Activated CD4-positive, alpha-beta T cell treated with anti-CD3 and anti-CD28 coated beads, Interleukin-2, amount 10 ng/mL, durations not matched to agents 24 days and 14 days (primary cell): ENCODE measurements around the gene TAF4B. TPM values are rescaled to one million over a fixed set of nuclear protein-coding genes. Genes with fewer than 3 reads are reported as not detected.

Experiments used
- DNase-seq: peaks from one replicate; pipeline ENCODE4 v3.0.0; 2022
- H3K27ac Mint-ChIP-seq: one replicate; pipeline ENCODE4 v1.8.0; 2022; ENCODE audit warnings: mild to moderate bottlenecking, mixed read lengths
- H3K27me3 Mint-ChIP-seq: one replicate; pipeline ENCODE4 v1.8.0; 2022; ENCODE audit warnings: mixed read lengths
- H3K36me3 Mint-ChIP-seq: one replicate; pipeline ENCODE4 v1.8.0; 2022; ENCODE audit warnings: low read depth, mild to moderate bottlenecking, mixed read lengths
- H3K4me1 Mint-ChIP-seq: one replicate; pipeline ENCODE4 v1.8.0; 2021; ENCODE audit warnings: mixed read lengths
- H3K4me3 Mint-ChIP-seq: one replicate; pipeline ENCODE4 v1.8.0; 2022; ENCODE audit warnings: mild to moderate bottlenecking, moderate library complexity, mixed read lengths
- H3K9me3 Mint-ChIP-seq: one replicate; pipeline ENCODE4 v1.8.0; 2021; ENCODE audit warnings: mixed read lengths
- intact Hi-C: fragments of 100-400 bp; cut with micrococcal nuclease; formaldehyde crosslinking; loops from one replicate; pipeline ENCODE4 v1.15.1; 2023
- total RNA-seq: library from RNA; stranded (reverse); gene quantifications from 2 replicates; pipeline ENCODE4 v1.2.3, GENCODE V29; 2022

TAF4B gene
- total RNA-seq, 1 donor from 2014 or later = 17.5 TPM

DNA sequence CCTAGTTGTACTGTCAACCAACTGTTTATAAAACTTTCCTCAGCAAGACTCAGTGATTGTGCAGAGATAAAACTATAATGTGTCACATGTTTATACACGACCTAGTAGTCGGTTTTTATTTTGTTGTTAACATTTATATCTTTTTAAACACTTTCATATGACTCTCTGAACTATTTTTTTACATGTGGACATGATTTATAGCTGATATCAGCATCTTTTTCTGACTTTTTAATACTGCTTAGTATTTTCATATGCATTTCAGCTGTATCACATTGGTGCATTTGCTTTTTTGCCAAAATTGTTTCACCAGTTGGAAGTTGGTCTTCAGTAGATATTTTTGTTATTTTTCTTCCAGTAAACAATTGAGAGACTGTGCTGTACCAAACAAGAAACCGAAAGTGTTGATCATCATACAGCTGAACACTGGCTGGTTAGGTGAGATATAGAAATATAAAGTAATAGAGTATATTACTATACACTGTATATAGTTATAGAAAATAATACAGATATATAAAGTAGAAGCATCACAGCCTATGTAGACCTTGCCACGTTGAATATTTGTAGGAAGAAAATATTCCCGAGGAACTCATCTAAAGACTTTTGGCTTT, 167.9 kb downstream of the TAF4B start:
- peaks cover 10% of the 10 kb centered on the region for H3K36me3 Mint-ChIP-seq
- H3K27me3 Mint-ChIP-seq = no peaks in the 10 kb centered on the region
- intact Hi-C loops = no loop called here
- H3K9me3 Mint-ChIP-seq = no peaks in the 10 kb centered on the region
- no peaks in the 10 kb centered on the region for H3K4me1 Mint-ChIP-seq
- DNase-seq = no peak
- no peak overlapping the region for H3K4me3 Mint-ChIP-seq
- H3K27ac Mint-ChIP-seq = no peak overlapping the region

DNA sequence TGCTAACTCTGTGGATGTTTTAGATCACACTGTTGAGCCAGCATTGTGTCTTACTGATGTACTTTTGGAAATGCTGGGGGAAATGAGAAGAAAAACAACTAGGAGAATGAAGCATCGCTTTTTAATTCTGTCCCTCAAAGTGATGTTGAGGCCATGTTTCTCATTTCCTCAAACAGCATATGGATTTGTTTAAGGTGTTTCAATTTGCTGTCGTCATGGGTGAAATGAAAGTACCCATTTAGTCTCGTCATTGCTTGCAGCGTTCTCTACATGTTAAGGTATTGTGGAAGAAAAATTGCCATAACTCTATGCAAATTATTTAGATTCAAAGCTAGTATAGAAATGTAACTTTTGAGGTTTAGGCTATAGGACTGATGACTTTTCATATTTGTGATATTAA, 170.8 kb downstream of the TAF4B start:
- Mint-ChIP-seq H3K4me1 (no peaks in the 10 kb centered on the region), H3K4me3 (no peak overlapping the region), H3K9me3 (no peaks in the 10 kb centered on the region), H3K27ac (no peak overlapping the region), H3K36me3 (no peaks in the 10 kb centered on the region), H3K27me3 (no peaks in the 10 kb centered on the region)
- DNase-seq = no peak
- intact Hi-C loops = no loop called here

DNA sequence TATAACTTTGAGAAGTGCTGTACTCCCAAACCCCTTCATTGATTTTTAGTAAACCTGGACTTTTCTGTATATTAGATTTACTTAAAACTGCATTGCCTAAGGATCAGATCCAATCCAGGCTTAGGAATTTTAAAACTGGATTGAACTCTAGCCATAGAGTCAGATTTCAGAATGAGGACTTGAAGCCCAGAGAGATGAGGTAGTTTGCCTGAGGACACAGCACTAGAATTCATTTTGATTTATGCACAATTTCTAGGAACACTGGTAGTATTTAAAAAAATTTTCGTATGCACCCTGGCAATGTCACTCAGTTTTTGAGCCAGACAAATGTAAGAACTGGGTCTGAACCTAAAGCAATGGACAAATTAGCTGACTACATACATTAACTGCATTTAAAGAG, 177.2 kb downstream of the TAF4B start:
- H3K4me1 Mint-ChIP-seq = no peaks in the 10 kb centered on the region
- H3K27me3 Mint-ChIP-seq = no peaks in the 10 kb centered on the region
- intact Hi-C loops = loop anchor here (10.0 kb wide), 1 partner anchor 241 kb away; no protein-coding TSS in a partner anchor

DNA sequence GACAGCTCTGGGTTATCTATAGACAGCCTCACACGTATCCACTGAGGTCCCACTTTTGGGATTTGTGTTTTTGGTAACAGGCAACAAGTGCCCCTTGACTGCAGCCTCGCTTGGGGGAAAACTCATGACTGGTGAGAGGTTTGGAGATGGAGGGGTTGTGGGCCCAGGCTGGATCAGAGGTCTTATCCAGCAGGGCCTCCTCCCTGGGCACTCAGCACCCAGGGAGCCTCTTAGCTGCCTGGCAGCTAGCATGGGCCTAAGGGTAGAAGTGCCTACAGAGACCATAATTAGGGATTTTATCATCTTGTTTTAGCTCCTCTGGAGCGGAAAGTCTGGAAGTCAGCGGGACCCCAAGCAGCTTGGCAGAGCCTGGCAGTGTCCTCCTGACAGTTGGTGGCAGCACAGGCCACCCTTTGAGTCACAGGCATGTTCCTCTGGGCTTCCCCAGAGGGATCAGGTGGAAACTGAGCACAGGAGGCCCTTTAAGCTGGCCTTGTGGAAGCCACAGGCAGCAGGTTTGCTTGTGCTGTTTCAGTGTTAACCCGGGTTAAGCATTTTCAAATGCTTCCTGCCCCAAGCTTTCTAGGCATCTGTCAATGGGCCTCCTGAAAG, 179.1 kb downstream of the TAF4B start:
- Mint-ChIP-seq H3K4me1 (no peaks in the 10 kb centered on the region), H3K9me3 (no peaks in the 10 kb centered on the region), H3K36me3 (no peaks in the 10 kb centered on the region), H3K4me3 (no peak overlapping the region), H3K27ac (no peak overlapping the region), H3K27me3 (no peaks in the 10 kb centered on the region)
- DNase-seq = no peak
- intact Hi-C loops = loop anchor here (10.0 kb wide), 1 partner anchor 240 kb away; no protein-coding TSS in a partner anchor

More for the DNA sequence above, 177.2 kb downstream of the TAF4B start:
- H3K36me3 Mint-ChIP-seq = no peaks in the 10 kb centered on the region
- DNase-seq = no peak
- H3K9me3 Mint-ChIP-seq = no peaks in the 10 kb centered on the region
- no peak overlapping the region for H3K27ac Mint-ChIP-seq
- H3K4me3 Mint-ChIP-seq = no peak overlapping the region

DNA sequence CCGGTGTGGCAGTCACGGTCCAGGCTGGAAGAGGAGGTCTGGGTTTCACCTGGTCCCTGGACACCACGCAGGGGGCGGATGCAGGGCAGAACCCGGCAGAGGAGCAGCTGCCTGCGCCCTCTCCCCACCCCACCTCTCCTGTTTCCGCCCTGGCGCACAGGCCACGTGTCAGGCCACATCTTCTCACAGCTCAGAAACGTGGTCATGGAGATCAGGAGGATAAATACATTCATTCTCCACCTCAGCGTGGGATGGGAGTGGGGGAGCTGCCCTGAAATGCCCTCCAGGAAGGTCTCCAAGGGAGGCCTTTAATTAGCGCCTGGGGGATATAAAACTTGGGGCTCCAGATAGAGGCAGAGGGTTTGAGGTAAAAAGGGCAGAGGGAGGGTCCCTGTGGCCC, 180.1 kb downstream of the TAF4B start:
- intact Hi-C loops = loop anchor here (10.0 kb wide), 1 partner anchor 238 kb away; no protein-coding TSS in a partner anchor
- H3K9me3 Mint-ChIP-seq = no peaks in the 10 kb centered on the region
- no peak overlapping the region for H3K27ac Mint-ChIP-seq
- H3K27me3 Mint-ChIP-seq = no peaks in the 10 kb centered on the region
- no peaks in the 10 kb centered on the region for H3K36me3 Mint-ChIP-seq
- no peak overlapping the region for H3K4me3 Mint-ChIP-seq
- DNase-seq = no peak
- H3K4me1 Mint-ChIP-seq = no peaks in the 10 kb centered on the region

DNA sequence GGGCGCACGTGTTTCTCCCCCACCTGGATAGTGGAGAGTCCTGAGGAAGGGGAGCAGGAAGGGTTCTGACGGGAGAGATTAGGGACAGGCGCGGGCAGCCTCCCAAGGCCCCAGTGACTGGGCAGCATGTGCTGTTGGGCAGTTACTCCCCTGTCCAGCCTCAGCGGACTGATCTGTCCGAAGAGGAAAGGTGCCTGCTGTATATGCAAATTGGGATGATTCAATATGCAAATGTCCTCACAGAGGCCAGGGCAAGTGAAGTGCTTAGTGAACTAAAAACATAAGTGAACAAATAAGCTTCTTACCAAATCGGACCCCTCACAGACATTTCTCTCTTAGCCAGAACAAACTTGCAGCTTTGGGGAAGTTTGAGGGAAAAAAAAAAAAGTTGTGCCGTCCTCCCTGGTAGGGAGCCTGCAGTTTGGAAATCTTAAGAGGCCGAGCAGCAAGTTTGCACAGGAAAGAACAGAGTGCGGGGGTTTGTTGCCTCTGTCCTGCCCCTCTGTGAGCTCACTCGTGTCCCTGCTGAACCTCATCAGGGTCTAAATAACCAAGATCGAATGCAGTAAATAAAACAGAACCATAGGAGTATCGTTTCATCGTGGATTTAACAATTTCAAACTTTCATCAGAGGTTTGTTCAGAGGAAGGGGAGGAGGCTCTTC, 180.7 kb downstream of the TAF4B start:
- Mint-ChIP-seq H3K27ac (no peak overlapping the region), H3K4me1 (no peaks in the 10 kb centered on the region), H3K36me3 (no peaks in the 10 kb centered on the region), H3K4me3 (no peak overlapping the region), H3K27me3 (no peaks in the 10 kb centered on the region), H3K9me3 (no peaks in the 10 kb centered on the region)
- DNase-seq = no peak
- intact Hi-C loops = loop anchor here (10.0 kb wide), 1 partner anchor 238 kb away; no protein-coding TSS in a partner anchor

DNA sequence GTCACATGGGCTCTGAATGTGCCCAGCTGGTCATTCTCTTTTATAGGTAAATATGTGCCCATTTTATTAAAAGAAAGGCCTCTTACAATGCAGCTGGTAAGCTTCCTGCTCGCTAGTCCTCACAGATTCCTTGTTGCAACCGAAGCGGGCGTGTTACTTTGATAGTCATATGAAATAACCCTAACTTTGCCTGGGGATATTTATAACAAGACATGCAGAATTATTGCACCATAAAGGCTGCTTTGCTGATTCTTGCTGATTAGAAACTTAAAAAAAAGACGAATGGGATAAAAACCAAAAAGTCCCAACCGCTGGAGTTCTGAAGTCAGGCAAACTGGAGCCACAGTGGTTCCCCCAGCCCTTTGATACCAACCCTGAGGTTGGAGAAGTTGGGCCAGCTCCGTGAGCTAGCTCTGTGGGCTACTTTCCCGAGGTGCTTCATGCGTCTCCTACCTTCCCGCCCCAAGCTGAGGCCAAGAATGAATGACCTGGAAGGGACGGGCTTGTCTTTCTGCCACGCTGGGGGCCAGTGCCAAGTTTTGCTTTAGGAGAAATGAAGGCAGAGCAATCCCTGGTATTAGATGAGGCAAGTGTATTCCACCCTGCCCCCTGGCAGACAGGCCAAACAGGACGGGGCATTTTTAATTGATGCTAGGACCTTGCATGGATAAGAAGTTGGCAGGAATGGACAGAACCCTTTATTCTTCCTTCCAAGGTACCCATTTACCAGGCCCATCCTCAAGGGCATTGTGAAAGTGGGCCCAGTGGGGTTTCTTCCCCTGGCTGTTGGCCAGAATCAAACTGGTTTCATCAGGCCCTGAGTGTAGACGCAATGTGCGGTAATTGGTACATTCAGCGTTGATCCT, 181.7 kb downstream of the TAF4B start:
- no peaks in the 10 kb centered on the region for H3K9me3 Mint-ChIP-seq
- no peaks in the 10 kb centered on the region for H3K4me1 Mint-ChIP-seq
- no peak for DNase-seq
- H3K27me3 Mint-ChIP-seq = no peaks in the 10 kb centered on the region
- no peak overlapping the region for H3K27ac Mint-ChIP-seq
- intact Hi-C loops = loop anchor here (10.0 kb wide), 1 partner anchor 237 kb away; no protein-coding TSS in a partner anchor
- H3K4me3 Mint-ChIP-seq = no peak overlapping the region
- H3K36me3 Mint-ChIP-seq = no peaks in the 10 kb centered on the region

DNA sequence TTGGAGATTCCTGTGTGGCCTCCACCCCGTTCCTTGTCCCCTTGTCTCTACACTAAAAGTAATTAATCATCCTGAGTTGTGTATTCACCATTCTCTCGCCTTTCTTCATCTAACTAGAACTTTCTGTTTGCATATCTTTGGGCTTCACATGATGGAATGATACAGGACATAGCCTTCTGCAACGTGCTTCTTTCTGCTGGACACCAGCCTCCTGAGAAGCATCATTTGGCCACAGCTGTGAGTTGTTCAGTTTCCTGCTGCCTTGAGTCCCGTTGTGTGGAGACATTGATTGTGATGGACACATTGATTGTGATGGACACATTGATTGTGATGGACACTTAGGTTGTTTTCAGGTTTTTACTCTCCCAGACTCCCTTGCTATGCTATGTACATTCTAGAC, 182.8 kb downstream of the TAF4B start:
- no peaks in the 10 kb centered on the region for H3K4me1 Mint-ChIP-seq
- no peaks in the 10 kb centered on the region for H3K9me3 Mint-ChIP-seq
- H3K27me3 Mint-ChIP-seq = no peaks in the 10 kb centered on the region
- H3K36me3 Mint-ChIP-seq = no peaks in the 10 kb centered on the region
- H3K4me3 Mint-ChIP-seq = no peak overlapping the region
- intact Hi-C loops = loop anchor here (10.0 kb wide), 1 partner anchor 236 kb away; no protein-coding TSS in a partner anchor
- DNase-seq = no peak
- H3K27ac Mint-ChIP-seq = no peak overlapping the region

DNA sequence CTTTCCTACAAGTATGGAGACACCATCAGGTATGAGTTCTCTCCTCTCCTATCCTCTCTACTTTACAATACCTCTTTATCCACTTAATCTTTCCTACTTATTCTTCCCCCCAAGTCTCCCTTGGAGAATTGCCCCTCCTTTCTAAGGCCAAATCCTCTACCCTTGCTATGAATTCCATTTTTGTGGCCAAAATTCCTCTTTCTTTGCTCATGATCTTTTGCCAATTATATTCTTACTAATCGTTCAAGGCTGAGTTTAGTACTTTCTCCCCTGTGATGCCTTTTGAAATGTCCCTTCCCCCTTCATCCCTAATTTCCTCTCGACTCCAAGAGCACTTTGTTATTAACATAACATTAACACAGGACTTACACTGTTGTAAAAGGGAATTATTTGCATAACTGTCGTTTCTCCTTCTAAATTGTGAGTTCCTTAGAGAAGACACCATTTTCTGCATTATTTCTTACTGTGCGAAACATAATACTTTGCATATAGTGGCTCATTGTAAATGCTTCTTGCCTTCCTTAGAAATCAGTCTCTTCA, 188.7 kb downstream of the TAF4B start:
- DNase-seq = no peak
- Mint-ChIP-seq H3K36me3 (no peaks in the 10 kb centered on the region), H3K27ac (no peak overlapping the region), H3K4me1 (no peaks in the 10 kb centered on the region), H3K9me3 (no peaks in the 10 kb centered on the region), H3K27me3 (no peaks in the 10 kb centered on the region), H3K4me3 (no peak overlapping the region)
- intact Hi-C loops = no loop called here

DNA sequence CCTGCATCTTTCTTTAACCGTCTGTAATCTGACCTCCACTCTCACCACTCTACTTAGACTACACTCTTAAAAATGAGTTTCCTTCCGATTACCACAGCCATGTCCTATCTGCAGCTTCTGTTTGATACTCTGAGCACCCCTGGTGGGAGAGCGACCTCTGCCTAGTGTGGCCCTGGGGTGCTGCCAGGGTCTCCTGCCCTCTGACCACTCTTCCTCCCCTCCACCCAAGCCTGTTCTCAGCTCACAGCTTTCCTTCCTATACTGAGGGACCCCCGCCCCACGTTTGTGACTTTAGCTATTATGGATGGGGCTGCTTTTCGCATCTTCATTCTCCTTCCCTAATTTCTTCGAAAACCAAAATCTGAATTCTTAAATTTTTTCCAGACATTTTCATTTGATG, 189.4 kb downstream of the TAF4B start:
- H3K4me1 Mint-ChIP-seq = no peaks in the 10 kb centered on the region
- intact Hi-C loops = no loop called here
- no peaks in the 10 kb centered on the region for H3K36me3 Mint-ChIP-seq
- no peak overlapping the region for H3K4me3 Mint-ChIP-seq
- H3K27me3 Mint-ChIP-seq = no peaks in the 10 kb centered on the region
- no peak overlapping the region for H3K27ac Mint-ChIP-seq
- H3K9me3 Mint-ChIP-seq = no peaks in the 10 kb centered on the region
- DNase-seq = no peak

DNA sequence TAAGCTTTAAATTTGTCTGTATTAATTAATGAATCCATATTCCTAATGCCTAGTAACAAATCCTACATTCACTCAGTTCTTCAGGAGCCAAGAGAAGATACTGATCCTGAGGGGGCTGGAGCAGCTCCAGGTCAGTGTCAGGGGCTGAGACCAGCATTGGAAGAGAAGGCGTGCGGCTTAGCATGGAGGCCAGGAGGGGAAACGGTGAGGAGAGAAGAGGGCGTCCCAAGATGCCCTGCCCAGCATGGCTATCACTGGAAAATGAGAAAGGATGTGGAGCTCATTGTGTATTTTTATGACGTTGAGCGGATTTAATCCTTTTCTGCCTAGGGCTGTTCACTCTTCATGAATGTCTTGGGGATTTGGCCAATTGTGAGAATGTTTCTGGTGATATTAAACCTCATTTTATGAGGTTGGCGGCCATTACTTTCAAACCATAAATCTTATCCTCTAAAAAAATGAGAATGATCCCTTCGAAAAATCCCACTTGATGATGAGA, 190.5 kb downstream of the TAF4B start:
- H3K9me3 Mint-ChIP-seq = no peaks in the 10 kb centered on the region
- no peaks in the 10 kb centered on the region for H3K36me3 Mint-ChIP-seq
- no peaks in the 10 kb centered on the region for H3K27me3 Mint-ChIP-seq
- DNase-seq = no peak
- H3K4me1 Mint-ChIP-seq = no peaks in the 10 kb centered on the region
- no peak overlapping the region for H3K27ac Mint-ChIP-seq
- H3K4me3 Mint-ChIP-seq = no peak overlapping the region
- intact Hi-C loops = no loop called here

DNA sequence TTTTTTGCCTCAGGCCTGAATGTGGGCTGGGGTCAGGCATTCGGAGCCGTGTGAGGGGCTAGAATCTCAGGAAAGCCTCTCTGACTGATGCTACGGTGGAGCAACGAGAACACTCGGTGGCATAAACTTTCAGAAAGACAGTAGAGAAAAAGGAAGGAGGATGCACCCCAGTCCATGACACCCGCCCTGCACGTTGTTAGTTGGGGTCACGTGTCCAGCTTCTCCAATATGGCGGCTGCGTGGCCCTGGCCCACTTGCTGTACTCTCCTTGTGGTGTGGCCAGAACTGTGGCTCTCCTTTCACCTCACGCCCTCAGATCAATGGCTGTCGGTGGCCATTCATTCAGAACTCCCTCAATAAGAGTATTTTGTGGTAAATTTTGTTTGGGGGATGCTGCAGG, 190.9 kb downstream of the TAF4B start:
- intact Hi-C loops = no loop called here
- no peaks in the 10 kb centered on the region for H3K9me3 Mint-ChIP-seq
- H3K4me3 Mint-ChIP-seq = no peak overlapping the region
- no peaks in the 10 kb centered on the region for H3K27me3 Mint-ChIP-seq
- H3K27ac Mint-ChIP-seq = no peak overlapping the region
- no peak for DNase-seq
- no peaks in the 10 kb centered on the region for H3K36me3 Mint-ChIP-seq
- H3K4me1 Mint-ChIP-seq = no peaks in the 10 kb centered on the region

DNA sequence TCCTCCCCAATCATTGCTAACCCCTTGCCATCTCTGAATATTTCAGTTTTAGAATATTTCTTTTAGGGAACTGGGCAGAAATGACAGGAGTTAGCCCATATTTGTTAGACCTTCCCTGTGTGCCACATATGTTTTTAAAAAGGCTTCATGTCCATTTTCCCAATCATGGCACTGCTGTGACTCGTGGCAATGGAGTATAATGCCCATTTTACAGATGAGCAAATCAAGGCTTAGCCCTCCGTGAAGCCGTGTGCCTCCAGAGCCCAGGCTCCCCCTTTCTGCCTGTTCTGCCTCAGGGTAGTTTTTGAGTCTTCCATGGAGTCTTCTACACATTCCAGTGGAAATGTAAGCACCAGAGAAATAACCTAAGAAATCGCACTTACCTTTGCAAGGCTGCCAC, 192.0 kb downstream of the TAF4B start:
- H3K36me3 Mint-ChIP-seq = no peaks in the 10 kb centered on the region
- H3K4me1 Mint-ChIP-seq = no peaks in the 10 kb centered on the region
- H3K4me3 Mint-ChIP-seq = no peak overlapping the region
- intact Hi-C loops = no loop called here
- H3K27me3 Mint-ChIP-seq = no peaks in the 10 kb centered on the region
- no peak overlapping the region for H3K27ac Mint-ChIP-seq
- no peak for DNase-seq
- no peaks in the 10 kb centered on the region for H3K9me3 Mint-ChIP-seq
